H9 (cell line): ENCODE results near the gene RUNX1. TPM values are rescaled to one million over a fixed set of nuclear protein-coding genes. Genes with fewer than 3 reads are reported as not detected.

ENCODE experiments used
- DNase-seq: peaks from one replicate; pipeline ENCODE4 v3.0.0-alpha.2; 2017
- H2AFZ ChIP-seq: one replicate; pipeline ENCODE4 v1.6.1; 2013; ENCODE audit warnings: mild to moderate bottlenecking, low read length, control low read depth, moderate library complexity
- H2AK5ac ChIP-seq: 2 replicates; pipeline ENCODE4 v1.6.1; 2013; ENCODE audit warnings: low read length, control low read depth, mixed read lengths; ENCODE audit not compliant: insufficient read length
- H2BK120ac ChIP-seq: one replicate; pipeline ENCODE4 v1.6.1; 2013; ENCODE audit warnings: low read depth, mild to moderate bottlenecking, low read length, control low read depth, inconsistent platforms; ENCODE audit not compliant: poor library complexity, severe bottlenecking
- H2BK12ac ChIP-seq: 2 replicates; pipeline ENCODE4 v1.6.1; 2013; ENCODE audit warnings: low read length, control low read depth, mixed read lengths, low read depth; ENCODE audit not compliant: insufficient read length
- H2BK15ac ChIP-seq: 2 replicates; pipeline ENCODE4 v1.6.1; 2013; ENCODE audit warnings: low read depth, low read length, control low read depth
- H2BK20ac ChIP-seq: one replicate; pipeline ENCODE4 v1.6.1; 2013; ENCODE audit warnings: low read depth, mild to moderate bottlenecking, low read length, control low read depth, inconsistent platforms; ENCODE audit not compliant: poor library complexity, severe bottlenecking
- H2BK5ac ChIP-seq: 2 replicates; pipeline ENCODE4 v1.6.1; 2013; ENCODE audit warnings: low read length, control low read depth, mixed read lengths; ENCODE audit not compliant: insufficient read length
- H3K14ac ChIP-seq: 2 replicates; pipeline ENCODE4 v1.6.1; 2013; ENCODE audit warnings: low read length, control low read depth; ENCODE audit not compliant: insufficient read depth
- H3K18ac ChIP-seq: 2 replicates; pipeline ENCODE4 v1.6.1; 2013; ENCODE audit warnings: low read depth, mild to moderate bottlenecking, mixed read lengths, low read length, control low read depth; ENCODE audit not compliant: insufficient read length
- H3K23ac ChIP-seq: 2 replicates; pipeline ENCODE4 v1.6.1; 2013; ENCODE audit warnings: low read length, control low read depth, mixed read lengths, low read depth; ENCODE audit not compliant: insufficient read length
- H3K23me2 ChIP-seq: 2 replicates; pipeline ENCODE4 v1.6.1; 2013; ENCODE audit warnings: low read depth, mild to moderate bottlenecking, mixed read lengths, low read length, control low read depth; ENCODE audit not compliant: insufficient read length, poor library complexity, severe bottlenecking
- H3K27ac ChIP-seq: 2 replicates; pipeline ENCODE4 v1.5.1; 2013; ENCODE audit warnings: low read length, control low read depth, mixed read lengths, low read depth; ENCODE audit not compliant: insufficient read length
- H3K27me3 ChIP-seq: 2 replicates; pipeline ENCODE4 v1.6.1; 2013; ENCODE audit warnings: low read length, control low read depth, inconsistent platforms; ENCODE audit not compliant: insufficient read depth
- H3K4ac ChIP-seq: 2 replicates; pipeline ENCODE4 v1.6.1; 2013; ENCODE audit warnings: low read depth, mild to moderate bottlenecking, control low read depth, inconsistent platforms, low read length, moderate library complexity
- H3K4me1 ChIP-seq: 2 replicates; pipeline ENCODE4 v1.6.1; 2013; ENCODE audit warnings: low read length, control low read depth, inconsistent platforms; ENCODE audit not compliant: insufficient read depth
- H3K4me2 ChIP-seq: 2 replicates; pipeline ENCODE4 v1.6.1; 2013; ENCODE audit warnings: low read length, control low read depth, mixed read lengths; ENCODE audit not compliant: insufficient read length, insufficient read depth
- H3K56ac ChIP-seq: 2 replicates; pipeline ENCODE4 v1.6.1; 2013; ENCODE audit warnings: low read depth, mild to moderate bottlenecking, mixed read lengths, low read length, control low read depth; ENCODE audit not compliant: insufficient read length
- H3K79me1 ChIP-seq: 2 replicates; pipeline ENCODE4 v1.6.1; 2013; ENCODE audit warnings: low read depth, mild to moderate bottlenecking, moderate library complexity, low read length, control low read depth, inconsistent platforms; ENCODE audit not compliant: insufficient read depth, poor library complexity, severe bottlenecking
- H3K79me2 ChIP-seq: 2 replicates; pipeline ENCODE4 v1.6.1; 2013; ENCODE audit warnings: low read length, control low read depth, inconsistent platforms; ENCODE audit not compliant: insufficient read depth
- H3K9ac ChIP-seq: 2 replicates; pipeline ENCODE4 v1.6.1; 2013; ENCODE audit warnings: low read length, control low read depth, mixed read lengths; ENCODE audit not compliant: insufficient read length; ENCODE audit errors: extremely low read depth
- H3K9me3 ChIP-seq: one replicate; pipeline ENCODE4 v1.6.1; 2013; ENCODE audit warnings: low read depth, low read length, inconsistent platforms; ENCODE audit not compliant: control insufficient read depth
- H3T11ph ChIP-seq: one replicate; pipeline ENCODE4 v1.6.1; 2013; ENCODE audit warnings: mild to moderate bottlenecking, low read length, control low read depth, inconsistent platforms
- H4K20me1 ChIP-seq: one replicate; pipeline ENCODE4 v1.6.1; 2013; ENCODE audit not compliant: control insufficient read depth, insufficient read length, insufficient read depth
- H4K5ac ChIP-seq: 2 replicates; pipeline ENCODE4 v1.6.1; 2013; ENCODE audit warnings: low read depth, mild to moderate bottlenecking, mixed read lengths, low read length, control low read depth; ENCODE audit not compliant: insufficient read length
- H4K8ac ChIP-seq: replicated peaks from 2 replicates; pipeline ENCODE4 v1.6.1; 2013; ENCODE audit warnings: low read length, control low read depth, mixed read lengths, low read depth; ENCODE audit not compliant: insufficient read length
- H4K91ac ChIP-seq: 2 replicates; pipeline ENCODE4 v1.6.1; 2013; ENCODE audit warnings: low read depth, mild to moderate bottlenecking, moderate library complexity, mixed read lengths, low read length, control low read depth; ENCODE audit not compliant: insufficient read length
- H3K27ac Mint-ChIP-seq, 3 experiments: 2 replicates in 2 of 3; 3 replicates in 1 of 3; pipeline ENCODE4 v1.8.0; 2020 to 2021; ENCODE audit warnings: mixed read lengths in 3 of 3, mild to moderate bottlenecking in 1 of 3, moderate library complexity in 1 of 3
- H3K27me3 Mint-ChIP-seq: 2 replicates; pipeline ENCODE4 v1.8.0; 2021; ENCODE audit warnings: low read depth, mild to moderate bottlenecking, moderate library complexity, mixed read lengths
- H3K36me3 Mint-ChIP-seq, 3 experiments: 2 replicates in 2 of 3; 3 replicates in 1 of 3; pipeline ENCODE4 v1.8.0; 2020 to 2021; ENCODE audit warnings: low read depth in 3 of 3, mixed read lengths in 3 of 3; ENCODE audit not compliant: insufficient read depth in 1 of 3
- H3K4me1 Mint-ChIP-seq, 2 experiments: 2 replicates each; pipeline ENCODE4 v1.8.0; 2020; ENCODE audit warnings: mixed read lengths in 2 of 2
- H3K4me3 Mint-ChIP-seq, 2 experiments: 2 replicates in 1 of 2; 3 replicates in 1 of 2; pipeline ENCODE4 v1.8.0; 2020 to 2021; ENCODE audit warnings: mild to moderate bottlenecking in 2 of 2, mixed read lengths in 2 of 2, moderate library complexity in 1 of 2
- H3K9me3 Mint-ChIP-seq, 2 experiments: 2 replicates in 1 of 2; 3 replicates in 1 of 2; pipeline ENCODE4 v1.8.0; 2020; ENCODE audit warnings: mild to moderate bottlenecking in 2 of 2, mixed read lengths in 2 of 2, moderate library complexity in 1 of 2
- WGBS: extraction: QIAGEN DNeasy Blood & Tissue Kit; methylation state at CpG from one replicate; pipeline ENCODE4 v1.1.7; 2013; ENCODE audit warnings: missing lambda C conversion rate, low lambda C conversion rate, mixed read lengths; ENCODE audit not compliant: insufficient read length; ENCODE audit errors: extremely low coverage; 5-methylcytosine and 5-hydroxymethylcytosine counted together
- total RNA-seq: library from RNA; stranded (reverse); gene quantifications from 2 replicates; pipeline ENCODE4 v1.2.1, GENCODE V29; 2021
- TF ChIP-seq, protein P1 (sequence below): fragments of 200-600 bp; sonication (generic); conservative IDR thresholded peaks from 3 replicates; pipeline ENCODE4 v1.8.0; 2021; ENCODE audit warnings: antibody characterized with exemption, mild to moderate bottlenecking

Gene RUNX1
- total RNA-seq, 1 experiment from 2014 or later: 0.72 TPM

DNA sequence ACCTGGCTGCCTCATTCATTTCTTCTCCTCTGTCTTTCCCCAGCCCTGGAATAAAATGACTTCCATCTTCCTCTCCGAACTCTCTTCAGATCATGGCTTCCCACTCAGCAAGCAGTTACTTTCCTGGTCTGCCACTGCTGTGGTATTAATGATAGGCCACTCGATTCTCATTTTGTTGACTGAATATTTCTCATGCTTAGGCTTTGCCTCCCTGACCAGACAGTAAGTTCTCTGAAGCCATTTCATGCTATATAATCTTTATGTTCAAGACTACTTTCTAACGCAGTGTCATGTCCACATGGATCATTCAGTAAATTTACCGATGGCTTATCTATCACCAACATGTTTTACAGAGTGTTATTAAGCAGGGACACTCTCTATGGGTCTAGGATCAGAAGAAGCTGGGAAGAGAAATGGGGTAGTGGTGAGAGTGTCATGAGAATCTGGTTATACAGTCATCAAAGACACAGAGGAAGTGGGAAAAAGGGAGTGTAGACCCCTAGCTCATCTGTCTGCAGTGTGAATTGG lies 20.6 kb downstream of the RUNX1 start:
- no peak overlapping the region for H3K27ac Mint-ChIP-seq

More for the DNA sequence above, 20.6 kb downstream of the RUNX1 start:
- Mint-ChIP-seq H3K27me3 (peaks cover 13% of the 10 kb centered on the region), H3K4me1 (peaks cover 21 to 24% of the 10 kb centered on the region in 2 experiments), H3K36me3 (peaks cover 0 to 2% (median 0%) of the 10 kb centered on the region in 3 experiments; a peak in 1 of 7 replicates), H3K4me3 (no peak overlapping the region), H3K9me3 (peaks cover 0 to 4% of the 10 kb centered on the region in 2 experiments; a peak in 2 of 5 replicates)
- no peak overlapping the region for H3K14ac ChIP-seq
- no peak overlapping the region for H2BK120ac ChIP-seq
- no peak overlapping the region for H3K18ac ChIP-seq
- H3K23ac ChIP-seq: no peak overlapping the region
- no peak overlapping the region for H3K9ac ChIP-seq
- no peak overlapping the region for H3K4ac ChIP-seq
- no peak overlapping the region for H2AFZ ChIP-seq
- no peaks in the 10 kb centered on the region for H3K9me3 ChIP-seq
- H3K23me2 ChIP-seq: peaks cover 4% of the 10 kb centered on the region
- no peaks in the 10 kb centered on the region for H4K20me1 ChIP-seq
- H3K4me2 ChIP-seq: no peak overlapping the region
- H3K27ac ChIP-seq: no peak overlapping the region
- no CpG with 5 or more reads among the region's 4 CpGs for WGBS
- no peaks in the 10 kb centered on the region for H3K79me1 ChIP-seq
- no peak overlapping the region for H2BK5ac ChIP-seq
- no peak overlapping the region for H2BK15ac ChIP-seq
- no peaks in the 10 kb centered on the region for H3K4me1 ChIP-seq
- no peak overlapping the region for H2AK5ac ChIP-seq
- H3K27me3 ChIP-seq: no peaks in the 10 kb centered on the region
- H2BK20ac ChIP-seq: no peak overlapping the region
- no peak overlapping the region for H4K91ac ChIP-seq
- H2BK12ac ChIP-seq: no peak overlapping the region
- no peak overlapping the region for H4K5ac ChIP-seq
- DNase-seq: no peak
- H4K8ac ChIP-seq: no peak overlapping the region
- TF ChIP-seq, protein P1, sequence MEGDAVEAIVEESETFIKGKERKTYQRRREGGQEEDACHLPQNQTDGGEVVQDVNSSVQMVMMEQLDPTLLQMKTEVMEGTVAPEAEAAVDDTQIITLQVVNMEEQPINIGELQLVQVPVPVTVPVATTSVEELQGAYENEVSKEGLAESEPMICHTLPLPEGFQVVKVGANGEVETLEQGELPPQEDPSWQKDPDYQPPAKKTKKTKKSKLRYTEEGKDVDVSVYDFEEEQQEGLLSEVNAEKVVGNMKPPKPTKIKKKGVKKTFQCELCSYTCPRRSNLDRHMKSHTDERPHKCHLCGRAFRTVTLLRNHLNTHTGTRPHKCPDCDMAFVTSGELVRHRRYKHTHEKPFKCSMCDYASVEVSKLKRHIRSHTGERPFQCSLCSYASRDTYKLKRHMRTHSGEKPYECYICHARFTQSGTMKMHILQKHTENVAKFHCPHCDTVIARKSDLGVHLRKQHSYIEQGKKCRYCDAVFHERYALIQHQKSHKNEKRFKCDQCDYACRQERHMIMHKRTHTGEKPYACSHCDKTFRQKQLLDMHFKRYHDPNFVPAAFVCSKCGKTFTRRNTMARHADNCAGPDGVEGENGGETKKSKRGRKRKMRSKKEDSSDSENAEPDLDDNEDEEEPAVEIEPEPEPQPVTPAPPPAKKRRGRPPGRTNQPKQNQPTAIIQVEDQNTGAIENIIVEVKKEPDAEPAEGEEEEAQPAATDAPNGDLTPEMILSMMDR: no peak
- H3K56ac ChIP-seq: no peak overlapping the region
- no peaks in the 10 kb centered on the region for H3K79me2 ChIP-seq
- no peak overlapping the region for H3T11ph ChIP-seq
